HG03565 (cell line): Measurements from ENCODE around the gene SMCO2.

Experiments
- ATAC-seq: cut with Tn5 transposase; IDR thresholded peaks from one replicate; pipeline ENCODE4 v1.9.1; 2021; ENCODE audit warnings: mild to moderate bottlenecking, moderate library complexity; ENCODE audit not compliant: unreplicated experiment

SMCO2 gene

DNA sequence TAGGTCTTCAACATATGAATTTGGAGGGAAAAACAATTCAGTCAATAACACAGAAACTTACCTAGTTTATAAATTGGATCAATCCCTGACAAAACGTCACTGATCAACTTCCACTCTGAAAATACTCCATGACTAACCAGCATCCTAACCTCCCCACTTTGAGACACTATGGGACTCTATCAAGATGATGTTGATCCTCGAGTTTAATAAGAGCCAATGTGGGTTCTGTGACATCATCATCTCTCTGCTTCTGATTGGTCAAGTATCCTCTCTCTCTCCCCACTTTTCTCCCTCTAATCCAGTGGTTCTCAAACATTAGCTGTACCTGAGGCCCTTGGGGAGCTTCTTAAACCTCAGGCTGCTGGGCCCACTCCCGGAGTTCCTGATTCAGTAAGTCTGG, at the start of gene SMCO2:
SMCO2 (plus strand) TSS at position 301 of the 400 bp plus-strand sequence. CDS start 23,896 bp downstream, outside the sequence.
- no peak for ATAC-seq

GRCh38 chr12:27398466-27398865, 48.1 kb upstream of the SMCO2 start:
- no peak for ATAC-seq

DNA sequence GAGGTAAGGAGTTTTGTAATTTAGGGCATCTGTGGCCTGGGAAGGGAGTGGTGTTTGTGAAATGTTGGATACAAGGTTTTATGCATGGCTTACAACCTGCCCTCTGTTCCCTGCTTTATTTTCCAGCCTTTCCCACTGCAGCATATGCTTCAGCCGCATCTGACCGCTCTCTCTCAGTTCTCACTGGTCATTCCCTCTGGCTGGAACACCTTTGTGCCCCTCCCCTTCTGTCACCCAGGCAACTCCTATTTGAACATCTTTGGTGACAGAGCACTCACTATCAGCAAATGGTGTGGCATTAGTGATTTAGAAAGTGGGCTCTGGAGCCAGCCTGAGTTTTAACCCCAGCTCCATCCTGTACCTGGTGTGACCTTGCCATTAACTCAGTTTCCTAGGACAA, 47.5 kb upstream of the SMCO2 start:
- ATAC-seq, result no peak

DNA sequence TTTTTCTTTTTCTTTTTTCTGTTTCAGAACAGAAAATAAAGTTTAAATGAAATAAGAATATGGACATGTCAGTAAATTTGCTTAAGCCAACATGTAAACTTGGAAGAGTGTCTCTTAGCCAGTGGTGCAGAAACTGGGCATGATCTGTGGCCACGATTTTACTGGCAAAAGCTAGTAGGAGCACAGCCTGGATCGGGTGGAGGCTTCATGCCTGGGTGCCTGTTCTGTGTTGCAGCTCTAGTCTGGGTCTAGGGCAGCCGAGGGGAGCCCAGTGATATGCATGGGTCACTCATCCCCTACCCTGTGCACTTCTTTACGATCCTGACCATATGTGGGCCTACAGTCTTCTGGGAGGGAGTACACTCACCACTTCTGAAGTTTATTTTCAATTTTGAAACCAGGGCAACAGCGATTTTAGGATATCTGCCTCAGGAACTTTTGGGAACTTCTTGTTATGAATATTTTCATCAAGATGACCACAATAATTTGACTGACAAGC, 45.6 kb upstream of the SMCO2 start:
- ATAC-seq, result no peak

DNA sequence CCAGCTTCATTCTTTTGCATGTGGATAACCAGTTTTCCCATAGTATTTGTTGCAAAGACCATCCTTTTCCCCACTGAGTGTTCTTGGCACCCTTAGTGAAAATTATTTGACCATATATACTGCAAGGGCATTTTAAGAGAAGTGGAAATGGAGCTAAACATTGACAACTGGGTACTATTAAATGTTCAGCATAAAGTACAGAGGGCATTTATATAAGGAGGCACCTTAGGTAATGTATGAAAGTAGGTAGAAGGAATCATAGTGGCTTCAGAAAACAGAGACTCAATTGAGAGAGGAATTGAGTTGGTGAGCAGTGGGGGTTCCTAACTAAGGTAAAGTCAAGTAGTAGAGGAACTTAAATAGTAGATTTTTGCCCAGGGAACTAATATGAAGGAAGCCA, 34.5 kb upstream of the SMCO2 start:
- ATAC-seq, result no peak

- ATAC-seq, result no peak
These were observed 23.8 kb upstream of the SMCO2 start for GRCh38 chr12:27422697-27423096.

DNA sequence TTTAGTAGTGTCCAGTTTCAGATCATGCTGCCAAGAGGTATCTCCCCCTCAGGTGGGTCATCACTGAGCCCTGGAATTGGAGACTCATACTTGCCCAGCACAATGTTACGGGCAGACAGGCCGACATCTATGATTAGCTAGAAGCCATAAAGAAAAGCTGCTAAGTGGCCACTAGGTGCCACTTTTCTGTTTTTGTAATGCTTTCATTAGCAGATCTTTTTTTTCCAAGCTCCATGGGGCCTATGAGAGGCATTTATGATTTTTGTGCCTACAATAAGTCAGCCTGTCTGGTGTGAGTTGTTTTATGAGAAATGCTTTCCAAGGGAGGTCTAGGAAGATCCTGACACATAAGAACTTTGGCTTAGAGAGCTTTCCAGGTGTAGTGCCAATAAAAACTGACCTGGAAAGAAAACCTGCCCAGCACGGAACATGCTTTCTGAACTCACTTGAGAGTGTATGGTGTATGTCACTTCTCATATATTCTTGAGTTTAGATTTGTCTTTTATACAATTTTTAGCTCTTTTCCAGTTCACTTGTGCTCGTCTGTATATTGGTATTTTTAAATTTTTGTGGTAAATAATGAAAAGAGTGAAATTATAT, 21.8 kb upstream of the SMCO2 start:
- ATAC-seq, result no peak

DNA sequence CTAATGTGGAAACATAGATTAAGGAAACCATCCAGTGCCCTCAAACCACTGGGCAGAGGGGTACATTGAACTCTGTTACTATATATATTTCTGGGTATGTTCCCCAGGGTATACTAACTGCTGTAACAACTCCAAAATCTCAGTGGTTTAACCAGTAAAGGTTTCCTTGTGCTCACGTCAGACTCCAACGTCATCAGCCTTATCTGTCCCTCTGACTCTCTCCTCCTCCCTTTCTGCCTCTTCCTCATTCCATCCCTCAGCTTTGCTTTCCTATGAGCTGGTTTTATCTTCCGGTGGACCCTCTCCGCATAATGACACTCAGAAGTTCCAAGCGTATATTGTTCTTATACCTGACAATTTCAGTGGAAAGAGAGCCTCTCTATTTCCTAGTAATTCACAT, 21.2 kb upstream of the SMCO2 start:
- no peak for ATAC-seq

- no peak for ATAC-seq
These were observed 19.6 kb upstream of the SMCO2 start for GRCh38 chr12:27426743-27427487.

DNA sequence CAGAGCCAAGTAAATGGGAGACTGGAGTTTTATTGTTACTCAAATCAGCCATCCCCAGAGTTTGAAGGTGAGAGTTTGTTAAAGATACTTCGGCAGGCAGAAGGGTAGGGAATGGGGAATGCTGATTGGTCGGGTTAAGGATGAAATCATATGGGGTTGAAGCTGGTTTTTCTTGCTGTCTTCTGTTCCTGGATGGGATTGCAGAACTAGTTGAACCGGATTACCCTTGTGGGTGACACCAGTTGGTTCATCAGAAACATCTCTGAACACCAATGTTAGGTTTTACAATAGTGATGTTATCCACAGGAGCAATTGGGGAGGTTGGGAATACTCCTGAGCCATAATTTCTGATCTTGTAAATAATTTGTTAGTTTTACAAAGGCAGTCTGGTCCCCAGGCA, 18.7 kb upstream of the SMCO2 start:
- no peak for ATAC-seq

DNA sequence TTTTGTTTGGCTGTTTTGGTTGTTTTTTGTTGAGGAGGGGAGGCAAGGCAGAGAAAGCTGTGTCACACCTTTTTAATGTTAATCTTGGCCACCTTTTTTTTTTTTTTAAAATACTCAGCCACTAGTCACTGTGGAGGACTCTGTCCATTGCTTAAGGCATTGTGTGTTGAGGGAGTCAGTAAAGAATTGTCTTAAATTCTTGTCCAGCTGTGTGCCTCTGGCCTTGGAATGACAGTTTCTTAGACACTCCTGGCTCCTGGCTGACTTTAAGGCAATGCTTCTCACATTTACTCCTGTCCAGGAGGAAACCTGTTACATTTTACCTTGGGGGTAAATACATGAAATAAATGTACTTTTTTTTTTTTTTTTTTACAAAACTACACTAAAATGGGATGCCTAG, 18.1 kb upstream of the SMCO2 start:
- no peak for ATAC-seq

DNA sequence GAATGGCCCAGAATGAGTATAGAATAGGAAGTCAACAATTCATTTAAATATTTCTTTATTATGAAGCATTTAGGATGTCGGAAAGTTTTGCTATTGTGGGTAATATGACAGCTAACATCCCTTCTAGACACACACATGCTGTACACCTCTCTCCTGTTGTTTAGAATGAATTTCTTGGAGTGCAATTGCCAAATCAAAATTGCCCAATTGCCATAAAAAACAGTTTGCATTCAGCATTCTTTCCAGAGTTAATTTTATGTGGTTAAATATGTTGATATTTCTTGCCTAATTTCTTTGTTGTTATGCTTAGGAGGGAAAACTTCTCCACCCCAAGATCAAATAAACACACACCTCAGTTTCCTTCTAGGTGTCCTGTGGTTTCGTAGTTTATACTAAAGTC, 16.9 kb upstream of the SMCO2 start:
- no peak for ATAC-seq

DNA sequence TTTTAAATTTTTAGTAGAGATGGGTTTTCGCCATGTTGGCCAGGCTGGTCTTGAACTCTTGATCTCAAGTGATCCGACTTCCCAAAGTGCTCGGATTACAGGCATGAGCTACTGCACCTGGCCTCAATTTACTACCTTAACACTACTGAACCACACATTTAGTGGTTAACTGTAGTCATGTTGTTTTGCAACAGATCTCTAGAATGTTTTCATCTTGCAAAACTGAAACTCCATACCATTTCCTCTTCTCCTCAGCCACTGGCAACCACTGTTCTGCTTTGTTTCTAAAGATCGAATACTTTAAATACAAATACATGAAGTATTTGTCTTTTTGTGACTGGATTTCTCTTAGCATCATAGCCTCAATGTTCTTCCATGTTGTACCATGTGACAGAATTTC, 15.4 kb upstream of the SMCO2 start:
- ATAC-seq, result no peak

- no peak for ATAC-seq
These were observed 11.6 kb upstream of the SMCO2 start for GRCh38 chr12:27434673-27435565.

GRCh38 chr12:27436029-27436428, 10.5 kb upstream of the SMCO2 start:
- no peak for ATAC-seq

- ATAC-seq, result no peak
These were observed 9.8 kb upstream of the SMCO2 start for GRCh38 chr12:27436768-27437167.

GRCh38 chr12:27437839-27438238, 8.7 kb upstream of the SMCO2 start:
- ATAC-seq, result no peak

DNA sequence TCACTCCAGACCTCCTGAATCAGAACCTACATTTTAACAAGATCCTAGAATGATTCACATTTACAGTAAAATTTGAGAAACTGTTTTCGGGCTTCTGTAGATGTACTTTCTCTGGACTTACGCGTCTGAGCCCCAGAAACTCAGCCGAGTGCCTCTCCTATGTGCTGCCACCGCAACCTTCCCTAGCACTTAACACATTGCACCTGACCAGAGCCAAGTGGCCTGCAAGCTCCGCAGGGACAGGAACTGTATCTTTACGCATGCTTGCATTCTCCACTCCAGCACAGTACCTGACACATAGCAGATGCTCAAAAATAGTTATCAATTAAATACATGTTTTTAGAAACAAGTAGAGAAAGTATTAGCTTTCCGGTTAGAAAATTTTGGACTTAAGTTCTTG, 1.2 kb downstream of the SMCO2 start:
- no peak for ATAC-seq

DNA sequence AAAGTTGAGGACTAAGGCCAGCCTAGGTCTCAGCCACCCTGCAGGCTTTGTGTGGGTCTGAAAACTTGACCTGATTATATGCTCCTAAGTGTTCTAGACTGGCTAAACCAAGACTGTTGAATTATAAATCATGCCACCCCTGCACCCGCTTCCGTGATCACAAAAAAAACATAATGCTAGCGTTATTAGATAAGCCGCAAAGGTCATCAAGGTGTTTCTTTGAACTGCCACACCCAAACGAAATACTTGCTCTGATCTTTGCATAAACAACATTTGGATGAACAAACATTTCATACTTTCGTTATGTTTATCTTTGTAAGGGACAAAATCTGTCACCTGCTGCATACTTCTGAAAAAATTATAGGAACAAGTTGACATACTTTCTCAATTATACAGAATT, 2.5 kb downstream of the SMCO2 start:
- ATAC-seq, result no peak

- ATAC-seq, result no peak
These were observed 3.5 kb downstream of the SMCO2 start for GRCh38 chr12:27449893-27450534.
